ENCODE results near the gene CHTOP.

Gene CHTOP

GRCh38 chr1:153614906-153615305 is 19.0 kb upstream of the CHTOP start:
- peak overlapping the region; percentile 99 for H3K27ac ChIP-seq
- DNase-seq (ENCODE audit: low spot score), result no peak
- POLR2A ChIA-PET (ENCODE audit: low non-redundant PET), result interaction anchor here (0.6 to 7.6 kb wide), 3 partner anchors 12 to 50 kb away, joined by 4 to 56 read pairs (median 4); partner anchors contain the start of genes S100A1, S100A13 and S100A2
- CTCF ChIA-PET, result interaction anchor here (0.6 to 4.5 kb wide), 4 partner anchors 39 to 1751 kb away, joined by 3 to 23 read pairs (median 3); no protein-coding TSS in a partner anchor
- no peak for TF ChIP-seq CTCF (conservative IDR thresholded peaks at IDR 0.05; ENCODE audit: low read depth)

DNA sequence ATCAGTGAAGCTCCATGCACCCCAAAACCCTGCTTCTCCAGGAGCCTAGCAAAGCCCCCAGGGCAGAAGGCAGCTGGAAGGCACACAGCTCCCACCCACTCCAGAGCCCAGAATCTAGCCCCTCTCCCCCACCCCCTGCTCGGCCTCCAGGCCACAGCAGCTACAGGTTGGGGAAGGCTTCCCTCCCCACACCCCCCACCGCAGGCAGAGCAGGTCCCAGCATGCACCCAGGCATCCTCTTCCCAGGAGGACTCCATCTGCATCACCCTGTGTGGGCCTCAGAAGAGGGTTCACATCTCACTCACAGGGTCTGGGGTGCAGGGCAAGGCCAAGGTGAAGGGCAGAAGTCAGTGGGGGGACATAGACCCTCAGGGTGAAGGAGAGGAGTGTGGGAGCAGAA is 18.5 kb upstream of the CHTOP start:
- no peak for TF ChIP-seq CTCF (conservative IDR thresholded peaks at IDR 0.05; ENCODE audit: low read depth)
- CTCF ChIA-PET, result interaction anchor here (0.6 to 4.5 kb wide), 4 partner anchors 39 to 327 kb away, joined by 3 to 23 read pairs (median 3); no protein-coding TSS in a partner anchor
- DNase-seq (ENCODE audit: low spot score), result no peak
- POLR2A ChIA-PET (ENCODE audit: low non-redundant PET), result interaction anchor here (0.6 to 7.6 kb wide), 5 partner anchors 8 to 50 kb away, joined by 3 to 56 read pairs (median 4); partner anchors contain the start of genes CHTOP, S100A1, S100A13 and S100A2
- peak overlapping the region; percentile 99 for H3K27ac ChIP-seq

DNA sequence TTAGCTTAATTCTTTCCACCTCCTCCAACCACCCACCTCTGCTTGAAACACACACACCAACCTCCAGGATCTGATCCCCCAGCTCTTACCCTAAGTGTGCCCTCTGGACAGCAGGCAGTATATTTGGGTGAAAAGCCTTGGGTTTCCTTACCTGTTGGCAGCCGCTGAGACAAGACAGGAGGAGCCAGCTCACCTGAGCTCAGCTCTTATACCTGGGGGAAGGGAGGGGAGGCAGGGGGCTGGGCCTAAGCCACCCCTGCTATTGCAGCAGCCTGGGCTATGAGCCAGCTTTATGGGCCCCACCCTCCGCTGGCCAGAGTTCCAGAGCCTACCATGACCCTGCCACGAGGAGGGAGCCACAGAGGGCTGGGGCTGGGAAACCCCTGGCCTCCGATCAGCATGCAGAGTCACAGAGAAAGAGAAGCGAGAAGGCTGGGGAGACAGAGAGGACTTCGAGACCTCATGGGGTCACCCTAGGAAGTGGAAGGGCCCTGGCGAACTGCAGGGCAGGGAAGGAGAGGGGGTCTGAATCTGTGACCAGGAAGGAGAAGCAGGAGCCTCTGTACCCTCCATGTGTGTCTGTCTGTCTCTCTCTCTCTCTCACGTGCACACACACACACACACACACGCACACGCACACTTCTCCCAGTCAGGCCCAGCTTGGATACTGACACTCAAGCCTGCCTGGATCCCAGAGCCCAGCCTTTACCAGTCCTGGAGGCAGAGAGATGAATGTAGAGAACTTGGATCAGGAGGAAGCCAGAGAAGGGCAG is 17.5 kb upstream of the CHTOP start, which contains the start of gene S100A14:
TSS of gene S100A14 (minus strand) at position 182 of the 773 bp plus-strand sequence. CDS start 467 bp downstream, outside the sequence.
- CTCF ChIA-PET, result interaction anchor here (0.6 to 1.5 kb wide), 8 partner anchors 8 to 344 kb away, joined by 3 to 9 read pairs (median 3); partner anchors contain the start of gene S100A1
- POLR2A ChIA-PET (ENCODE audit: low non-redundant PET), result interaction anchor here (0.8 to 7.6 kb wide), 3 partner anchors 9 to 17 kb away, joined by 3 to 56 read pairs (median 14); partner anchors contain the start of genes CHTOP, S100A1 and S100A13

DNA sequence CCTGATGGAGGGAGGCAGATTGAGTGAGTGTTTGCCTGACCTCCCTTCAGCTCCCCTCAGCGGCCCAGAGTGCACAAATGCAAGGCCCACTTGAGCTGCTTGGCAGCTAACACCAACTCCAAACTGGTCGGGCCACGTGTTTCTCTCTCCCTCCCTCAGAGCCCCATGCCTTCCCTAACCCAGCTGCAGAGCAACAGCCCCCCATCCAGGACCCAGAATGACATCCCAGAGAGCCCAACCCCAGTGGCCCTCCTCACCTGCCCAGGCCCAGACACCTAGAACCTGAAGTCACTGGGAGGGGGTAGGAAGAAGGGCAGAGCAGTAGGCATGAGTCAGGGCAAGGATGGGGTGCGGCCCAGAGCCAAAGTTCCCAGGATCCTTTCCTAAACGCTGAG is 17.0 kb upstream of the CHTOP start:
- TF ChIP-seq CTCF (conservative IDR thresholded peaks at IDR 0.05; ENCODE audit: low read depth), result no peak
- CTCF ChIA-PET, result interaction anchor here (0.6 to 3.4 kb wide), 8 partner anchors 7 to 72 kb away, joined by 3 to 25 read pairs (median 4); partner anchors contain the start of genes S100A1 and S100A13
- no peak for DNase-seq (ENCODE audit: low spot score)
- peak overlapping the region; percentile 99 for H3K27ac ChIP-seq
- POLR2A ChIA-PET (ENCODE audit: low non-redundant PET), result interaction anchor here (1.9 to 7.6 kb wide), 2 partner anchors 10 to 17 kb away, joined by 14 to 56 read pairs; partner anchors contain the start of genes CHTOP, S100A1 and S100A13

More for the DNA sequence above, 17.5 kb upstream of the CHTOP start, which contains the start of gene S100A14:
- TF ChIP-seq CTCF (conservative IDR thresholded peaks at IDR 0.05; ENCODE audit: low read depth), result no peak
- peak; percentile 92 for DNase-seq (ENCODE audit: low spot score)
- H3K27ac ChIP-seq, result peak within 1 kb of the TSS; percentile 99

DNA sequence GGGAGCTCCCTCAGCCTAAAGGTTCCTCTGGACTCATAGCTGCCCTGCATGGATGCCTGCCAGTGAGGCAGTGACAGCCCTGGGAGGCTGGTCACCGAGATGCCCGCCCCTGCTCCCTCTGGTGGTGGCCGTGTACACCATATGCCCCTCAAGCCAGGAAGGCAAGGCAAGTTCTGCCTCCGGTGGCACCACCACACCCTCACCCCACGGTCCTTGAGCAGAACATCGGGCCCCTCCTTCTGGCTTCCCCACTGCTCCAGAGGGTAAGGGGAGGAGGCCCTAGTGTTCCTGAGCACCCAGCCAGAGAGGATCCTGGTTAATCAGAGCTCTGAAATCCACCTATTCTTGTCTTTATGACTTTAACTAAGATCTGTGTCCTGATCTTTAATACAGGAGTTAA is 16.2 kb upstream of the CHTOP start:
- DNase-seq (ENCODE audit: low spot score), result no peak
- CTCF ChIA-PET, result interaction anchor here (0.6 to 3.4 kb wide), 7 partner anchors 8 to 1553 kb away, joined by 3 to 25 read pairs (median 3); partner anchors contain the start of gene S100A13

More for the DNA sequence above, 16.2 kb upstream of the CHTOP start:
- POLR2A ChIA-PET (ENCODE audit: low non-redundant PET), result interaction anchor here (7.6 kb wide), 1 partner anchor 9 kb away, joined by 56 read pairs; the partner anchor contains the start of genes S100A1 and S100A13
- H3K27ac ChIP-seq, result peak overlapping the region; percentile 99
- no peak; the same call in 1 of the 2 replicates for TF ChIP-seq CTCF (conservative IDR thresholded peaks at IDR 0.05; ENCODE audit: low read depth)

Data from RWPE1 (cell line).